ENCODE results near the gene BRF1.

DNA sequence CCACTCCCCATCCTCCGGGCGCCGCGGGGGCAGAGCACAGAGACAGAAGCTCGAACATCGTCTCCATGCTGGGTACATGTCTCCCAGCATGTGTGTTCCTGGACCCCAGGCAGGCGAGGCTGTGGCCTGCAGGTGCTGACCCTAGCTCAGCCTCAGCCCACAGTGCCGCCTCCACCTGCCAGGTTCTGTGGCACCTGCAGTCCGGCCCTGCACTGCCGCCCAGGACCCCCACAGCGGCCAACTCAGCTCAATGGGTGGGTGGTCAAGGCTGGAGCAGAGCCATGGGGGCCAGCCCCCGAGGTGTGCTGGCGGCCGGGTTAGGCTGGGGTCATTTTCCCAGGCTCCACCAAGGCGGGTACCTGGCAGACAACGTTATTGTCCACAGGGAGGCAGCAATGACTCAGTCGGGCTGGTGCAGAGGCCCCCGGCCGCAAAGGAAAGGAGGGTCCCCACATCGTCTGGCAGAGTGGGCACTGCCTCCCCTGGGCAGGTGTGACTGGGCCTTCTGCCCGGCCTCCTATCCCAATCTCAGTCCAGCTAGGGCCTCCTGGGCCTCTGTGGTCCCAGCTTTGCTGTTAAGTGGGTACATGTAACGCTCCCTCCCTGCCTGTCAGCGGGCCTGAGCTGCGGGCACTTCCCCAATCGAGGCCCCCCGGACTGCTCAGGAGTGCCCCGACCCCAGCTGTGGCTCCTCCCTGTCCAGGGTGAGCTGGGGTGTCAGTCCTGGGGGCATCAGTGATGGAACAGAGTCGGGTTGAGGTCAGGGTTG is 99.5 kb downstream of the BRF1 start:
- no peak for TF ChIP-seq ZNF274 (IDR thresholded peaks at IDR 0.05; ENCODE audit: low read depth, low read length)
- TF ChIP-seq SUZ12 (IDR thresholded peaks at IDR 0.05; ENCODE audit: extremely low read depth, insufficient read depth, insufficient read length) = no peak

All from NT2/D1 (cell line).